Measurements from ENCODE around the gene KIF21B.

DNA sequence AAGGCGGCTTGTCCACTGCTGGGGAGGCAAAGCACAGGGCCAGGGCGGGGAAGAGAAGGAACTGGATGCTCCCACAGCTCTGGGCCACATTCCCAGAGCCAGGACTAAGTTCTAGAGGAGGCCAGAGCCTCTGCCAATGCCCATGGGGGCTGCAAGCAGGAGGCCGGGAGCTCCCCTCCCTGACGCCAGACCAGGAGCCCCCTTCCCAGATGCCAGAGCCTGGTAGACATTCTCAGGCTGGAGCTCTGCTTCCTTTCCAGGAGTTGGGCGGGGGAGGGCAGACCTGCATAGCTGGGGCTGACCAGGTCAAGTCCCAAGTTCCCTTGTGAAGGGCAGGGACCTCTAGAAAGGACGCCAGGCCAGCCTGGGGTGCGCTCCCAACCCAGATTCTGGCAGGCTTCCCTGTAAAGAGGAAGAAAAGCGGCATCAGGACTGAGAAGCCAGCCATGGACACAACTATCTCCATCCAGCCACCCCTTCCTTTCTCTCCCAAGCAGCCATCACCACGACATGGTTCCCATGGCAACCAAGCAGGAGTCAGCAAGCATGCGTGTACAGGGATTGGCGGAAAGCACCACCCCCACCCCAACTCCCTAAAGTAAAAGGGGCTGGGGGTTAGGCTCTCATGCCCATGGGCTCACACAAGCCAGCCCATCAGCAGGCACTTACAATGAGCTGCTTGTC lies 13.4 kb downstream of the KIF21B start:
- no peak for TF ChIP-seq POLR2A (IDR thresholded peaks at IDR 0.05)
- no peak for TF ChIP-seq CTCF (IDR thresholded peaks at IDR 0.05)

All from thyroid gland (tissue), 4 donors.